DND-41 (cell line): ENCODE measurements around the gene SELENOH.

Experiments
- CTCF ChIP-seq: IDR thresholded peaks from 2 replicates; pipeline ENCODE4 v1.5.1; 2012; ENCODE audit warnings: borderline replicate concordance, low read length, moderate library complexity, mild to moderate bottlenecking; ENCODE audit not compliant: poor library complexity, severe bottlenecking; ENCODE audit errors: extremely low read depth
- EZH2 ChIP-seq: IDR thresholded peaks from 3 replicates; pipeline ENCODE4 v1.6.1; 2012; ENCODE audit warnings: borderline replicate concordance, low read depth, mild to moderate bottlenecking, moderate library complexity, low read length, inconsistent platforms; ENCODE audit not compliant: severe bottlenecking

- no peak for TF ChIP-seq EZH2
- TF ChIP-seq CTCF, result no peak
Observed at GRCh38 chr11:57772562-57772961, 31.3 kb downstream of the SELENOH start.
